Ishikawa (cell line): ENCODE results near the gene PANX2.

Experiments used
- CEBPB ChIP-seq: IDR thresholded peaks from 2 replicates; pipeline ENCODE4 v1.6.1; 2012
- CREB1 ChIP-seq: IDR thresholded peaks from 2 replicates; pipeline ENCODE4 v1.6.1; 2012; ENCODE audit warnings: low read depth
- EGR1 ChIP-seq: IDR thresholded peaks from 2 replicates; pipeline ENCODE4 v1.6.1; 2012
- EP300 ChIP-seq: IDR thresholded peaks from 2 replicates; pipeline ENCODE4 v1.6.1; 2012; ENCODE audit warnings: borderline replicate concordance
- MAX ChIP-seq: IDR thresholded peaks from 2 replicates; pipeline ENCODE4 v1.6.1; 2012
- NFIC ChIP-seq: IDR thresholded peaks from 2 replicates; pipeline ENCODE4 v1.6.1; 2012
- REST ChIP-seq: IDR thresholded peaks from 2 replicates; pipeline ENCODE4 v1.6.1; 2012; ENCODE audit warnings: low read depth, mild to moderate bottlenecking
- TAF1 ChIP-seq: IDR thresholded peaks from 2 replicates; pipeline ENCODE4 v1.6.1; 2012; ENCODE audit warnings: low read depth, mild to moderate bottlenecking
- TCF12 ChIP-seq: IDR thresholded peaks from 2 replicates; pipeline ENCODE4 v1.6.1; 2012; ENCODE audit warnings: low read depth
- TEAD4 ChIP-seq: IDR thresholded peaks from 2 replicates; pipeline ENCODE4 v1.6.1; 2012
- USF1 ChIP-seq: IDR thresholded peaks from 2 replicates; pipeline ENCODE4 v1.6.1; 2012
- YY1 ChIP-seq: IDR thresholded peaks from 2 replicates; pipeline ENCODE4 v1.6.1; 2012; ENCODE audit warnings: low read depth

DNA sequence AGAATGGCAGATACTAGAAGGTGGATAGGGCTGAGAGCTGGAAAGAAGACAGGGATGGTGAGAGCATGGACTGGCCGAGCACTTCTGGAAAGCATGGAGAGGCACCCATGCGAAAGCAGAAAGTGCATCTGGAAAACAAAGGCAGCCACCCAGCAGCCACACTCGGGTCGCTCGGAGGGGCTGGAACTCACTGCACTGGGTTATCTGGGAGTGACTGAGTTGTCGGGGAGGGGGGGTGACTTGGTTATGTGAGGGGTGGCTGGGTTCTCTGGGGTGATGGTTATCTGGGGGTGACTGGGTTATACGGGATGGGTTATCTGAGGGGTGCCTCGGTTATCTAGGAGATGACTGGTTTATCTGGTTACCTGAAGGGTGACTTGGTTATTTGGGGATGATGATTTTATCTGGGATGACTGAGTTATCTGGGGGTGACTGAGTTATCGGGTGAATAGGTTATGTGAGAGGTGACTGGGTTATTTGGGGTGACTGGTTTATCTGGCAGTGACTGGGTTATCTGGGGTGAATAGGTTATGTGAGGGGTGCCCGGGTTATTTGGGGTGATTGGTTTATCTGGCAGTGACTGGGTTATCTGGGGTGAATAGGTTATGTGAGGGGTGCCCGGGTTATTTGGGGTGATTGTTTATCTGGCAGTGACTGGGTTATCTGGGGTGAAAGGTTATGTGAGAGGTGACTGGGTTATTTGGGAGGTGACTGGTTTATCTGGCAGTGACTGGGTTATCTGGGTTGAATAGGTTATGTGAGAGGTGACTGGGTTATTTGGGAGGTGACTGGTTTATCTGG lies 2.6 kb upstream of the PANX2 start:
- TF ChIP-seq MAX (no peak), TAF1 (no peak), TEAD4 (no peak), NFIC (no peak), USF1 (no peak), TCF12 (no peak), YY1 (no peak), CREB1 (no peak), EGR1 (no peak), EP300 (no peak), CEBPB (no peak), REST (no peak)
